ENCODE measurements around the gene PHLDA2.

DNA sequence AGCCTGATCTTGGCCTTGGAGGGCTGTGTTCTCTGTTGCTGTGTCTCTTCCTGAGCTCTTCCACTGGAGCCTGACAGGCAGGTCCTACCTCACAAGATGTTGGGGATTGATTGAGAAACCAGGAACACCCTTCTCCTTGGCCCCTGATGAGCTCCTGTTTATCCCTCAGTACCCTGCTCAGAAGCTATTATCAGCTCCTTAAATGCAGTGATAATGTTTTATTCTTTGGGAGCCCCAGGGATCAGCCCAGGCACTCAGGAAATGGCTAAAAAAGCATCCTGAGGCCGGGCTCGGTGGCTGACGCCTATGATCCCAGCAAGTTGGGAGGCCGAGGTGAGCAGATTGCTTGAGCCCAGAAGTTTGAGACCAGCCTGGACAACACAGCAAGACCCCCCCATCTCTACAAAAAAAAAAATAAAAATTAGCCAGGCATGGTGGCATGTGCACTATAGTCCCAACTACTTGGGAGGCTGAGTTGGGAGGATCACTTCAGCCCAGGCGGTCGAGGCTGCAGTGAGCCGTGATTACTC, 4.9 kb upstream of the PHLDA2 start:
- TF ChIP-seq EZH2 (IDR thresholded peaks at IDR 0.05; ENCODE audit: low read depth, unreplicated experiment): no peak
- TF ChIP-seq, protein P1, sequence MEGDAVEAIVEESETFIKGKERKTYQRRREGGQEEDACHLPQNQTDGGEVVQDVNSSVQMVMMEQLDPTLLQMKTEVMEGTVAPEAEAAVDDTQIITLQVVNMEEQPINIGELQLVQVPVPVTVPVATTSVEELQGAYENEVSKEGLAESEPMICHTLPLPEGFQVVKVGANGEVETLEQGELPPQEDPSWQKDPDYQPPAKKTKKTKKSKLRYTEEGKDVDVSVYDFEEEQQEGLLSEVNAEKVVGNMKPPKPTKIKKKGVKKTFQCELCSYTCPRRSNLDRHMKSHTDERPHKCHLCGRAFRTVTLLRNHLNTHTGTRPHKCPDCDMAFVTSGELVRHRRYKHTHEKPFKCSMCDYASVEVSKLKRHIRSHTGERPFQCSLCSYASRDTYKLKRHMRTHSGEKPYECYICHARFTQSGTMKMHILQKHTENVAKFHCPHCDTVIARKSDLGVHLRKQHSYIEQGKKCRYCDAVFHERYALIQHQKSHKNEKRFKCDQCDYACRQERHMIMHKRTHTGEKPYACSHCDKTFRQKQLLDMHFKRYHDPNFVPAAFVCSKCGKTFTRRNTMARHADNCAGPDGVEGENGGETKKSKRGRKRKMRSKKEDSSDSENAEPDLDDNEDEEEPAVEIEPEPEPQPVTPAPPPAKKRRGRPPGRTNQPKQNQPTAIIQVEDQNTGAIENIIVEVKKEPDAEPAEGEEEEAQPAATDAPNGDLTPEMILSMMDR (conservative IDR thresholded peaks at IDR 0.05; ENCODE audit: low read depth in 2 of 2): no peak
- no peak for TF ChIP-seq POLR2AphosphoS5 (IDR thresholded peaks at IDR 0.05; ENCODE audit: low read depth)
- TF ChIP-seq, protein P2, sequence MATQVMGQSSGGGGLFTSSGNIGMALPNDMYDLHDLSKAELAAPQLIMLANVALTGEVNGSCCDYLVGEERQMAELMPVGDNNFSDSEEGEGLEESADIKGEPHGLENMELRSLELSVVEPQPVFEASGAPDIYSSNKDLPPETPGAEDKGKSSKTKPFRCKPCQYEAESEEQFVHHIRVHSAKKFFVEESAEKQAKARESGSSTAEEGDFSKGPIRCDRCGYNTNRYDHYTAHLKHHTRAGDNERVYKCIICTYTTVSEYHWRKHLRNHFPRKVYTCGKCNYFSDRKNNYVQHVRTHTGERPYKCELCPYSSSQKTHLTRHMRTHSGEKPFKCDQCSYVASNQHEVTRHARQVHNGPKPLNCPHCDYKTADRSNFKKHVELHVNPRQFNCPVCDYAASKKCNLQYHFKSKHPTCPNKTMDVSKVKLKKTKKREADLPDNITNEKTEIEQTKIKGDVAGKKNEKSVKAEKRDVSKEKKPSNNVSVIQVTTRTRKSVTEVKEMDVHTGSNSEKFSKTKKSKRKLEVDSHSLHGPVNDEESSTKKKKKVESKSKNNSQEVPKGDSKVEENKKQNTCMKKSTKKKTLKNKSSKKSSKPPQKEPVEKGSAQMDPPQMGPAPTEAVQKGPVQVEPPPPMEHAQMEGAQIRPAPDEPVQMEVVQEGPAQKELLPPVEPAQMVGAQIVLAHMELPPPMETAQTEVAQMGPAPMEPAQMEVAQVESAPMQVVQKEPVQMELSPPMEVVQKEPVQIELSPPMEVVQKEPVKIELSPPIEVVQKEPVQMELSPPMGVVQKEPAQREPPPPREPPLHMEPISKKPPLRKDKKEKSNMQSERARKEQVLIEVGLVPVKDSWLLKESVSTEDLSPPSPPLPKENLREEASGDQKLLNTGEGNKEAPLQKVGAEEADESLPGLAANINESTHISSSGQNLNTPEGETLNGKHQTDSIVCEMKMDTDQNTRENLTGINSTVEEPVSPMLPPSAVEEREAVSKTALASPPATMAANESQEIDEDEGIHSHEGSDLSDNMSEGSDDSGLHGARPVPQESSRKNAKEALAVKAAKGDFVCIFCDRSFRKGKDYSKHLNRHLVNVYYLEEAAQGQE (IDR thresholded peaks at IDR 0.05; ENCODE audit: unreplicated experiment): no peak
- TF ChIP-seq NANOG (IDR thresholded peaks at IDR 0.05; ENCODE audit: borderline replicate concordance): no peak
- TF ChIP-seq STAT1 (IDR thresholded peaks at IDR 0.05; ENCODE audit: unreplicated experiment): no peak
- no peak for TF ChIP-seq EZH2phosphoT487 (IDR thresholded peaks at IDR 0.05; ENCODE audit: unreplicated experiment)
- no peak for TF ChIP-seq CREB1 (CRISPR knock-in tag; IDR thresholded peaks at IDR 0.05; ENCODE audit: low read depth)
